ENCODE measurements around the gene GREB1L. TPM values are rescaled to one million over a fixed set of nuclear protein-coding genes. Genes with fewer than 3 reads are reported as not detected.
"Not testable (repeated sequence)": the region's sequence is repeated elsewhere in the genome, so short reads cannot be mapped to it uniquely, and the experiment has no call there.

Gene GREB1L
- total RNA-seq, 1 experiment from 2014 or later, result 3.0 TPM

GRCh38 chr18:21363348-21363747, 121.3 kb downstream of the GREB1L start:
- DNase-seq (ENCODE audit: low read depth), result no peak

GRCh38 chr18:21364471-21364870, 122.4 kb downstream of the GREB1L start:
- DNase-seq (ENCODE audit: low read depth), result no peak

GRCh38 chr18:21366896-21367295, 124.9 kb downstream of the GREB1L start:
- no peak for DNase-seq (ENCODE audit: low read depth)

- DNase-seq (ENCODE audit: low read depth), result no peak
Observed at GRCh38 chr18:21369146-21369545, 127.1 kb downstream of the GREB1L start.

- DNase-seq (ENCODE audit: low read depth), result not testable (repeated sequence)
Observed at GRCh38 chr18:21369597-21369996, 127.6 kb downstream of the GREB1L start.

GRCh38 chr18:21383031-21383430, 141.0 kb downstream of the GREB1L start:
- DNase-seq (ENCODE audit: low read depth), result no peak

- DNase-seq (ENCODE audit: low read depth), result no peak
Observed at GRCh38 chr18:21386523-21387240, 144.7 kb downstream of the GREB1L start.

- DNase-seq (ENCODE audit: low read depth), result no peak
Observed at GRCh38 chr18:21387886-21388285, 145.9 kb downstream of the GREB1L start.

GRCh38 chr18:21389283-21389682, 147.3 kb downstream of the GREB1L start:
- no peak for DNase-seq (ENCODE audit: low read depth)

- peak; percentile 5 for DNase-seq (ENCODE audit: low read depth)
Observed at GRCh38 chr18:21389903-21390302, 147.9 kb downstream of the GREB1L start.

GRCh38 chr18:21391074-21391673, 149.1 kb downstream of the GREB1L start:
- DNase-seq (ENCODE audit: low read depth), result peak; percentile 86

GRCh38 chr18:21393986-21394385, 152.0 kb downstream of the GREB1L start:
- DNase-seq (ENCODE audit: low read depth), result no peak

GRCh38 chr18:21398121-21398520, 156.1 kb downstream of the GREB1L start:
- no peak for DNase-seq (ENCODE audit: low read depth)

GRCh38 chr18:21402272-21402671, 160.2 kb downstream of the GREB1L start:
- no peak for DNase-seq (ENCODE audit: low read depth)

- no peak for DNase-seq (ENCODE audit: low read depth)
Observed at GRCh38 chr18:21404426-21404825, 162.4 kb downstream of the GREB1L start.

- DNase-seq (ENCODE audit: low read depth), result peak; percentile 35
Observed at GRCh38 chr18:21406116-21406515, 164.1 kb downstream of the GREB1L start.

GRCh38 chr18:21408681-21409080, 166.6 kb downstream of the GREB1L start:
- no peak for DNase-seq (ENCODE audit: low read depth)

- DNase-seq (ENCODE audit: low read depth), result no peak
Observed at GRCh38 chr18:21433436-21433835, 191.4 kb downstream of the GREB1L start.

GRCh38 chr18:21439431-21439846, 197.4 kb downstream of the GREB1L start:
- DNase-seq (ENCODE audit: low read depth), result peak; percentile 79

GRCh38 chr18:21441670-21442069, 199.6 kb downstream of the GREB1L start:
- DNase-seq (ENCODE audit: low read depth), result no peak

- DNase-seq (ENCODE audit: low read depth), result no peak
Observed at GRCh38 chr18:21443776-21444464, 201.9 kb downstream of the GREB1L start.

- DNase-seq (ENCODE audit: low read depth), result peak; percentile 52
Observed at GRCh38 chr18:21444465-21445212, 202.6 kb downstream of the GREB1L start.

Data from HT1080 (cell line).